GM19351 (cell line): ENCODE data around the gene BCAS3.
A peak's percentile ranks its signal among the peaks of the same experiment; 100 is the strongest.
"Not testable (repeated sequence)": the region's sequence is repeated elsewhere in the genome, so short reads cannot be mapped to it uniquely, and the experiment has no call there.

Experiments used
- ATAC-seq: cut with Tn5 transposase; IDR thresholded peaks from one replicate; pipeline ENCODE4 v1.9.1; 2021; ENCODE audit warnings: mild to moderate bottlenecking, moderate library complexity; ENCODE audit not compliant: unreplicated experiment

BCAS3 gene

DNA sequence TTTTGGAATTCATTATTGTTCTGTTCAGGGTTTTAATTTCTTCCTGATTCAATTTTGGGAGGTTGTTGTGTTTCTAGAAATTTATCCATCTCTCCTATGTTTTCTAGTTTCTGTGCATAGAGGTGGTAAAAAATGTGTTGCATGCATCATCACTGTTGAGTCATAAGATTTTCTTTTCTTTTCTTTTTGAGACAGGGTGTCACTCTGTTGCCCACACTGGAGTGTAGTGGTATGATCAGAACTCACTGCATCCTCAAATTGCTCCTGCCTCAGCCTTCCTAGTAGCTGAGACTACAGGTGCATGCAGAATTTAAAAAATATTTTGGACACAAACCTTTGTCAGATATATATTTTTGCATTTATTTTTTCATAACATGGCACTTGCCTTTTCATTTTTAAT lies 184.8 kb downstream of the BCAS3 start:
- no peak for ATAC-seq

DNA sequence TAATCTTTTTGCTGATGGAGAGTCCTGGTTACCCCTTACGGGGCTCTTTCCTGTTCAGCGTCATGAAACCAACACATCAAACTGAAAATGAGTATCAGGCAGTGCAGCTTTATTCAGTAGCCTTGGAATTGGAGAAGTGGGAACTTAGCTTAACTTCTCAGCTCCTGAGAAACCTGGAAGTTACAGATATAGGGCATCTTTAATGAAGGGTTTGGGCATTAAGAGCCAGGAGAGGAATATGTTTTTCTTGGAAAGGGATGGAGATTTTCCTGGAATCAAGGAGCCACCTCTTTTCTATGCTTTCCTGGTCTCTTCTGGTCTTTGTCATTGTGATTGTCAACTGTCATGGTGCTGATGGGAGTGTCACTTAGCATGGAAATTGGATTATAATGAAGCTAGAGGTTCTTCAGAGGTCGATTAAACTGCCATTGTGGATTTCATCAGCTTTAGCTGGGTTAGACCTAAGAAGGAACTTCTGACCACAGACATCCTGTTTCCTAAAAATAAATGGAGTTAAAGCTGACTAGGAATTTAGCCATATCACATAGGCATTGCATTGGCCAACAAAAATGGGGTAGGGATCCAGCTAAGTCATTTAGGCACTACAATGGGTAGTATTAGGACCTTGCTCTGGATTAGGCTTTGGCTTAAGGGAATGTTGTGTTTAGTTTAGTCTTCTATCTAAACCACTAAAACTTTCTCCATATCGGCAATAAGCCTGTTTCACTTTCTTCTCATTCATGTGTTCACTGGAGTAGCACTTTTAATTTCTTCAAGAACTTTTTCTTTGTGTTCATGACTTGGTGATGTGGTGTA lies 186.4 kb downstream of the BCAS3 start:
- peak; percentile 50 for ATAC-seq

GRCh38 chr17:60864708-60865005 lies 187.0 kb downstream of the BCAS3 start:
- no peak for ATAC-seq

DNA sequence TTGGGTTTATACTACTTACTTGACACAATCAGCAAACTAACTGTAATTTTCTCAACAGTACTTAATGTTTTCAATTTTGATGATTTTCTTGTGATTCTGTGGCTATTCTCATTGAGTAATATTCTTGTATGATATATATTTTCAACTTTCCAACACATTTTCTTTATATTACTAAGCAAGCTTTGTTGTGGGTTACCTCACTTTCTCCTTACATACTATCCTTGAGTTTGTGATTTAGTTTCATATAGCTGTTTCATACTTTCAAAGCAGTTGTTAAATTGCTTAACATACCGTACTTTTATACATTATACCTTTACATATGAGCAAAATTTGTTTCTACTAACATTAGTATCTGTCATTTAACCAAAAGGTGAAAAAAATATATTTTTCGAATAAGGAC lies 197.1 kb downstream of the BCAS3 start:
- no peak for ATAC-seq

DNA sequence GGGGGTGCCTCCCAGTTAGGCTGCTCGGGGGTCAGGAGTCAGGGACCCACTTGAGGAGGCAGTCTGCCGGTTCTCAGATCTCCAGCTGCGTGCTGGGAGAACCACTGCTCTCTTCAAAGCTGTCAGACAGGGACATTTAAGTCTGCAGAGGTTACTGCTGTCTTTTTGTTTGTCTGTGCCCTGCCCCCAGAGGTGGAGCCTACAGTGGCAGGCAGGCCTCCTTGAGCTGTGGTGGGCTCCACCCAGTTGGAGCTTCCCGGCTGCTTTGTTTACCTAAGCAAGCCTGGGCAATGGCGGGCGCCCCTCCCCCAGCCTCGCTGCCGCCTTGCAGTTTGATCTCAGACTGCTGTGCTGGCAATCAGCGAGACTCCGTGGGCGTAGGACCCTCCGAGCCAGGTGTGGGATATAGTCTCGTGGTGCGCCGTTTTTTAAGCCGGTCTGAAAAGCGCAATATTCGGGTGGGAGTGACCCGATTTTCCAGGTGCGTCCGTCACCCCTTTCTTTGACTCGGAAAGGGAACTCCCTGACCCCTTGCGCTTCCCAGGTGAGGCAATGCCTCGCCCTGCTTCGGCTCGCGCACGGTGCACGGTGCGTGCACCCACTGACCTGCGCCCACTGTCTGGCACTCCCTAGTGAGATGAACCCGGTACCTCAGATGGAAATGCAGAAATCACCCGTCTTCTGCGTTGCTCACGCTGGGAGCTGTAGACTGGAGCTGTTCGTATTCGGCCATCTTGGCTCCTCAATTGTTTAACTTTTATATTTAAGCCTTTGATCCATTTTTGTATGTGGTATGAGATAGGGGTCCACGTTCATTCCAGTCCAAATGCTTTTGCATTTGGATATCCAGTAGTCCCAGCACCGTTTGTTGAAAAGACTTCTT lies 209.3 kb downstream of the BCAS3 start:
- not testable (repeated sequence) for ATAC-seq

DNA sequence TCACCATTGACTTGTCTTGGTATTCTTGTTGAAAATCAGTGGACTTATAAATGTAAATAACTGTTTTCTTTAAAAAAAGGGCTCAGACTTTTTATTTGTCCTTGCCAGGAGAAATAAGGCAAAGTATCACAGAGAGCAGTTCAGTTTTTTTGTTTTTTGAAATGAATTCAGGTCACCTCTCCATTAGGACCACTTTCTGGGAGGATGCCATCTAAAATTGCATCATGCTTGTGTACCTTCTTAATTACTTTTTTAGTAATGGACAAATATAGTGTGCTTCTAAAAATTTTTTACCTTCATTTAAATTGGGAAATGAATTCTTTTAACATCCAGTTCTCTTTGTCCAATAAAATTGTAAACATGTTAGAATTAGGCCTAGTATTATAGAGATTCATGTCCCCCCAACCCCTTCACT lies 210.0 kb downstream of the BCAS3 start:
- no peak for ATAC-seq

- ATAC-seq, result no peak
Observed at GRCh38 chr17:60888812-60889709, 211.4 kb downstream of the BCAS3 start.

DNA sequence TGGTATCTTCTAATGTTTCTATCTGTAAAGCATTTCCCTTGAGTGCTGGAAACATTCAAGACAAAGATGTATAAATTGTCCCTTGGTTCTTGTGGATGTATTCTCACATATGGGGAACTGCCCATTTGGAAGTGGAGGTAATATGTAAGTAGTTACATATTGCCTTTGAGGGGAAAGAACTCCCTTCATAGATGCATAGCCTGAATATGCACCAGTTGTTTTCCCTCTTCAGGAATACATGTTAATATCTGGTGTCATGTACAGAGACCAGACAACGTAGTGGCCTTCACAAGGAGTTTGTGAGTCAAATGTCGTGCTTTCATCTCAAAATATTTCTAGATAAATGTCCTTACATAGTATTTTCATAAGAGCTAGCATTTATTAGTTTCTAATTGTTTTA lies 213.5 kb downstream of the BCAS3 start:
- no peak for ATAC-seq

- no peak for ATAC-seq
Observed at GRCh38 chr17:60893475-60893874, 215.8 kb downstream of the BCAS3 start.

DNA sequence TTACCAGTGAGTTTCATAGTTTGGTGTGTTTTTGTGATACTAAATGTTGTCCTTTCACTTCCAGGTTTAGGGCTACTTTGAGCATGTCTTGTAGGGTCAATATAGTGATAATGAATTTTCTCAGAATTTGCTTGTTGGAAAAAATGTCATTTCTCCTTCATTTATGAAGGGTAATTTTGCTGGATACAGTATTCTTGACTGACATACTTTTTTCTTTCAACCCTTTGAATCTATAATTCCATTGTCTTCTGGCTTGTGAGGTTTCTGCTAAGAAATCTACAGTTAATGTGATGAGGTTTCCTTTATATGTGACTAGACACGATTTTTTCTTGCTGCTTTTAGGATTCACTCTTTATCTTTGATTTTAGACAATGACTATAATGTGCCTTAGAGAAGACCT lies 219.3 kb downstream of the BCAS3 start:
- no peak for ATAC-seq

DNA sequence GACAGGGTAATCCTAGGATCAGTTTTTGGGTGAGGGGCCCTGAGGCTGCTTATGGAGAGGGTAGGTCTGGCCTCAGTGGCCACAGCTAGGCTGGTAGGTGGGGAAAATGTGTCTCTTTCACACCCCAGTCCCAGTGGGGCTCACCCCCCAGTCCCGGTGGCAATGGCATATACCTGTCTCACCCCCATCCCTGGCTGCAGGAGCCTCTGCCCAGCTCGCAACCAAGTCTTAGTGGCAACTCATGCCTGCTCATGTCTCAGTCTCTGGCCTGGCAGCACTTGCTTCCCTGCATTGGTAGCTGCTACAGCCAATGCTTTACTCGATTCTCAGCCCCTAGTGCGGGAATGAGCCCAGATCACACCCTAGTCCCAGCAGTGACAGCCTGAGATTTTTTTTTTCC lies 221.5 kb downstream of the BCAS3 start:
- no peak for ATAC-seq

GRCh38 chr17:60900688-60901087 lies 223.0 kb downstream of the BCAS3 start:
- ATAC-seq, result no peak

- no peak for ATAC-seq
Observed at GRCh38 chr17:60901242-60901641, 223.6 kb downstream of the BCAS3 start.

GRCh38 chr17:60901806-60902205 lies 224.2 kb downstream of the BCAS3 start:
- ATAC-seq, result no peak

GRCh38 chr17:60902399-60902798 lies 224.7 kb downstream of the BCAS3 start:
- no peak for ATAC-seq

GRCh38 chr17:60904582-60904981 lies 226.9 kb downstream of the BCAS3 start:
- no peak for ATAC-seq

- no peak for ATAC-seq
Observed at GRCh38 chr17:60905709-60906108, 228.1 kb downstream of the BCAS3 start.

DNA sequence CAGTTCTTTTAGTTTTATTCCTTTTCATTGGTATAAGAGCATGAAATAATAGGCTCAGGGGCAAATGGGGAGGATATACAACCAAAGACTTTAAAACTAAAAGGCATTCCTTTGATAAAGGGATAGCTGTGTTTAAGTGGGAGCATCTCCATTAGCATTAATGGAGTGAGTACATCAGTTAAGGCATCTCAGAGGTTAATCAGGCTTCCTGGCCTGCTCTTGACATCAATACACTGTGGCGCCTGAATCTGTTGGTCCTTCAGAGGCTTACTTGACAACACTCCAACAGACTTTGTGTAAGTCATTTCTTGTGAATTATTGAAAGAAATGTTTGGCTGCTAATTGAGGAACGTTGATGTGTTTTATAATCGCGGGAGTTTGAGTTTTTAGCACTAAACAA lies 230.7 kb downstream of the BCAS3 start:
- ATAC-seq, result no peak

- no peak for ATAC-seq
Observed at GRCh38 chr17:60909405-60909804, 231.8 kb downstream of the BCAS3 start.

DNA sequence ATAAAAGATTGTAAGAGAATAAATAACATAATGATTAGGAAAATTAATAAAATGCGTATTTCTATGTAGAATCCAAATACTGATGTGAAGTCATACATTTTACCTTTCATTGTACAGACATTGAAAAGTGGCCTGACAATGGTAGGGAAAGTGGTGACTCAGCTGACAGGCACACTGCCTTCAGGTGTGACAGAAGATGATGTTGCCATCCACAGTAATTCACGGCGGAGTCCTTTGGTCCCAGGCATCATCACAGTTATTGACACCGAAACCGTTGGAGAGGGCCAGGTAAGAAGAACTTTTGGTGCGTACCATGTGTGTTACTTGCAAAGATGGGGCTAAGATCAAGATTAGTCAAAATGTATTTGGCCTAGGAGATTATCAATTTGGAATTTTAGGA lies 232.8 kb downstream of the BCAS3 start:
- ATAC-seq, result no peak

DNA sequence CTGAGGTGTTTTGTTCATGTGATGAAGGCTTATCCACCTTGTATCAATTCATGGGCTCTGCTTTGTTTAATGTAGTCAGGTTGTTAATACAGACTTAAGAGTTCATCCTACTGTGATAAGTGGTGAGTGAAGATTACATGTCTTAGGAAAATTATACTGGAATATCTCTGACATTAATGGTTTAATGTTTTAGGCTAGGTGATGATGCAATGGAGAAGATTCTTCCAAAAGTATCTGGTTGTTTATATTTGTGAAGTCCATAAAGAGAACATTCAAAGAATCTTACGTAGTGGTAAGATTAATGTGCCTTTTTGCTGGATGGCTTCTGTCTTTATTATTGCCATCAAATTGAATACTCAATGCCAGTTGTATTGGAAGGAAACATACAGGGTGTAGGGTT lies 236.4 kb downstream of the BCAS3 start:
- no peak for ATAC-seq
